Activated CD4-positive, alpha-beta T cell treated with anti-CD3 and anti-CD28 coated beads, Interleukin-2, amount 50 U/mL, for 16 hours (primary cell): ENCODE results near the gene CAMSAP2.

ENCODE experiments used
- DNase-seq: peaks from one replicate; pipeline ENCODE4 v3.0.0-alpha.2; 2020

CAMSAP2 gene

GRCh38 chr1:200738327-200738948 is at the start of gene CAMSAP2:
Gene CAMSAP2, plus strand, starts transcription at chr1:200738893. Its CDS starts 935 bp downstream, at chr1:200739828.
- peak; percentile 71 for DNase-seq

- DNase-seq: no peak
Measured at GRCh38 chr1:200692316-200692715, 46.4 kb upstream of the CAMSAP2 start.

DNA sequence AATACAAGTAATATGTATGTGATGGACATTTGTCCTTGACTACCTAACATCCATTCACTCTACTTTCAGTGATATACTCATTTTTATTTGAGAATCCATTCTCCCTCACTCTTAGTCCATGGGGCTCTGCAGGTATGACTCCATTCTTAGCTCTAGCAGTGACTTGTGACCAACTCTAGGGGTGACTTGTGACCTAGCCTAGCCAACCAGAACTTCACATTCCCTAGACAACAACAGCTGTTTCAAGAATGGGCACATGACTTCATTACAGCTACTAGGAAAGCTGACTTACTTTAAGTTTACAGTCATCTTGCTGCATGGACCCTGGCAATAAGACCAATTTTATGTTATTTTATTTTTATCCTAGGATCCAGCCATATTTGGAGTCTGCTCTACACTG is 45.4 kb upstream of the CAMSAP2 start:
- DNase-seq: no peak

DNA sequence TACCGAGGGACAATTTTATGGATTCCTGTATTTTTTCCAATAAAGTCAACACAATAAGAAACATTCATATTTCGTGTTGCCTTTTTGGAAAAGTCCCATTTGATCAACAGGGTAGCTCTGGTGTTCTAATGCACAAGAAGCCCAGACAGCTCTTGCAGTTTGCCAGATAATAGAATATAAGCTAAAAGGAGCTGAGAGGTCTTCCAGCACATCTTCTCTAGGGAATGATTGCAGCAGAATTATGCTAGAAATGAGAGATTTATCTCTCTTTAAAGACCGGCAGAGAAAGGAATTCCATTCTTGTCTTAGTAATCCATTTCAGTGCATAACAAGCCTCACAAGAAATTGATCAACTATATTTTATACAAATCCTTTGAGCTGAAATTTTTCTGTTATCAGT is 44.0 kb upstream of the CAMSAP2 start:
- DNase-seq: no peak

DNA sequence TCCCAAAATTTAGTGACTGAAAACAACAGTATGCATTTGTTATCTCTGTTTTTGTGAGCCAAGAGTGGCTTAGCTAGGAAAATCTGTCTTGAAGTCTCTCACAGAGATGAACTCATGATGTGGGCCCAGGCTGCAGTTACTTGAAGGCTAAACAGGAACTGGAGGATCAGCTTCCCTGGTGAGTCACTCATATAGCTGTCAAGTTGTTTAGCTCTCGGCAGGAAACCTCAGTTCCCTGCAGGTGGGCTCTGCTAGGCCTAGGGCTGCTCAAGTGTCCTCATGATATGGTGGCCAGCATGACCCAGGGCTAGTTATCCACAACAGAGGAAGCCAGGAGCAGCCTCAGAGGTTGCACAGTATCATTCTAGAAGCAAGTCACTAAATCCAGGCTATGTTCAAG is 38.8 kb upstream of the CAMSAP2 start:
- DNase-seq: no peak

- no peak for DNase-seq
Measured at GRCh38 chr1:200704986-200705500, 33.6 kb upstream of the CAMSAP2 start.

DNA sequence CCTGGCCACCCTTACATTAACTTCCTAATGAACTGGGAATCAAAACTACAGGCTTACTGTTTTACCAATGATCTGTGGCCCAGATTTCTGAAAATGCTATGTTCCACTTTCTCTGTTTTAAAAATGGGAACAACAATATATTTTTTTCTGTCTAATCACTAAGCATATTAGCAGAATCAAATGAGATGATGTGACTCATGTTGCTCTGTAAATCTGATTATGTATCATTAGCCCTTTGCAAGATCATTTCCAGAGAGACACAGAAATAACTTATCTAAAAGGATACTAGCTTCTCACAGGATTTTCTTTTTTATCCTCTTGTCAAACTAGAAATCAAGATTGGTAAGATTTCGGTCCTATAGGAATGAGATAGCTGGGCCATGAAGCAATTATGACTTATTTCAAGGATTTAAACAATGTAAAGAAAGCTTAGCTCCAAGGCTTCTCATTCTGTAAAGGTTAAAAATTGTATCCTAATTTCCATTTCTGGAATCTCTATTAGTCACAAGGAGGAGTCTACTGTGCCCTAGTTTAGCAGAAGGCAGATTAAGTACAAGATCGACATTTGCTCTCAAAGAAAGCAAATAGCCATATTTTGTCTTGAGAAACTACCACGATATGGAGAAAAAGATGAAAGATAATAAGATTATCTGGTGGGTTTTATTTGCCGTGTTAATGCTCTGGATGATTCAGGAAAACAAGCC is 32.4 kb upstream of the CAMSAP2 start:
- DNase-seq: no peak

GRCh38 chr1:200707116-200707515 is 31.6 kb upstream of the CAMSAP2 start:
- DNase-seq: no peak

GRCh38 chr1:200708161-200708560 is 30.5 kb upstream of the CAMSAP2 start:
- DNase-seq: no peak

DNA sequence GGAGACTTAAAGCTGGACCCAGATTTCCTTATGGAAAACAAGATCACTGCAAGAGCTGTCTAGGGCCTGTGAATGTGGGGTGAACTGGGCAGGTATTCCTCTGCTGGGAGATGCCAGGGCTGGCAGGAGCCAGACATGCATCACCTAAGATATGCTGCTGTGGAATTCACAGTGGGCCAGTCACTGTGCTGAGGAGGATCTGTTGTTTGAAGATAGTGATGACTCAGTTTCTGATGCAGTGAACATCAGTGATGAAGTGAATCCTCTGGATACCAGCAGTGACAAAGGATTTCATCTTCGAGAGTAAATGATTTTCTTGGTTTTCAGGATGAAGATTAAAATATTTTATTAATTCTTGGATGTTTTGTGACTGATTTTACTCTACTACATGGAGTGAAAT is 29.9 kb upstream of the CAMSAP2 start:
- DNase-seq: no peak

DNA sequence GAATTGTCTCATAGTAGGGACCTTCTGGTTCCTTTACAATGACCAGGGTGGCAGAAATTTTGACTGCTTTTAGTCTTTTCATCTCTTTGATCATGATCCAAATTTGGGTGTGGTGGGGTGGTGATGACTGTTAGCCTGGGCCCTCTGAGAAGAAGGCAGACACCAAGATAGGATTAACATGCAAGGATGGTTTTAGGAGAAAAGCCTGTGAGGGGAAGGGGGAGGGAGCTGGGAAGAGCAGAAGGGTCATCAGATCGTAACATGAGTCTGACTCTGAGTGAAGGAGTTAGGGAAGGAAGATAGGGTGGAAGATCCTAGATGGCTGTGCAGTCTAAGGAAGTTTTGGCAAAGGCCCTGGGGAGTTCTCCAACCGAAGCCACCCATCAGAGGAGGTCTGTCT is 28.5 kb upstream of the CAMSAP2 start:
- DNase-seq: no peak

DNA sequence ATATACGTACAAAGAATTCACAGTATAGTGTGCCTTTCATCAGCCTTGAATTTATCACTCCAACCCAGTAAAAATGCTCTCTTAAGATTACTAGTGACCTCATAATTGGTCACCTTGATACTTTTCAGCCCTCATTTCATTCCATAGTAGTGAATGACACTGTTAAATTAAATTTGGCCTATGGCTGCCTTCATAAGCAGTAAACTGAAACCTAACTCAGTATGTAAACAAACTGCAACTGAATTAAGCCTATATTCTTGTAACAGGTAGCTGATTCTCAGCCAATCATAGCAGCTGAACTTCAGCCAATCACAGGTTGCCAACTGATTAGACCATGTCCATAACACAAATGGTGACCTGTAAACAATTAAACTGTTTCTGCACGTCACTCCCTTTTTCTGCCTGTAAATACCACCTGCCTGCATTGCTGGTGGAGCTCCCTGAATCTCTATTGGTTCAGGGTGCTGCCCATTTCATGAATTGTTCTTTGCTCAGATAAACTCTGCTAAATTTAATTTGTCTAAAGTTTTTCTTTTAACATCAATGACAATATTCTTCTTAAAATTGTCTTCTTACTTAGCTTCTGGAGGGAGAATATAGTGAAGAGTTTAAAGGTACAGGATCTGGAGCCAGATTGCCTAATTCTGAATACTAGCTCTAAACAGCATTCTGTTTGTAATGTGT is 24.0 kb upstream of the CAMSAP2 start:
- DNase-seq: no peak

- no peak for DNase-seq
Measured at GRCh38 chr1:200720199-200720598, 18.5 kb upstream of the CAMSAP2 start.

- DNase-seq: no peak
Measured at GRCh38 chr1:200724064-200724463, 14.6 kb upstream of the CAMSAP2 start.

DNA sequence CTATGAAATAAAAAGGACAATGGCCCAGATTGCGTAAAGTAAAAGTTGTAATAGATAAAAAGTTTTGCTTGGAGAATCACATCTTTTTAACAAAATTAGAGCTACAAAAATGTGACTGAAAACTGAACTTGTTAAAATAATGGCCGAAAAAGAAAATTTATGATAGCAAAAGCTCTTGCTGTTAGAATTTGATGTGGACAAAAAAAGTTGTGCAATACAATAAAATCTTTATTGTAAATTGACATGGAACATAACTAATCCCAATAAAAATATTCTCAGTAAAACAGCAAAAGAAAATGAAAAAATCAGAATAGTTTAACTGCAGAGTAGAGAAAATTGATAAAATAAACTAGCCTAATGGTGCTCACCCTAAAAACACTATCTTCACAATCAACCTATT is 11.4 kb upstream of the CAMSAP2 start:
- no peak for DNase-seq

GRCh38 chr1:200729863-200730262 is 8.8 kb upstream of the CAMSAP2 start:
- DNase-seq: no peak

- no peak for DNase-seq
Measured at GRCh38 chr1:200731654-200732332, 6.9 kb upstream of the CAMSAP2 start.

DNA sequence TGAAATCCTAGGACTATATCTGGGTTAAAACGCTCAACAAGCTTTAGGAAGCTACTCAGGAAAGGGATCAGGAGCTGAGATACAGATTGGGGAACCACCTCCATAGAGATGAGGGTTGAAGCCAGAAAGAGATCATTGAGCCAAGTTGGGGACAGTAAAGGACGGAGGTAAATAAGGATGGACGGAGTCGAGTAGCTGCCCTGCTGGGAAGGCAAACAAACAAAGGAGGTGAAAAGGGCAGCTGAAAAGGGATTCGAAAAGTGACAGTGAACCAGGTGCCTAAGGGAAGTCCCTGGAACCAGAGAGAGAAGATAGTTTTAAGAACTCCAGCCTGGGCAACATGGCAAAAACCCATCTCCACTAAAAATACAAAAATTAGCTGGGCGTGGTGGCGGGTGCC is 6.3 kb upstream of the CAMSAP2 start:
- no peak for DNase-seq

GRCh38 chr1:200733907-200734306 is 4.8 kb upstream of the CAMSAP2 start:
- DNase-seq: peak; percentile 29

DNA sequence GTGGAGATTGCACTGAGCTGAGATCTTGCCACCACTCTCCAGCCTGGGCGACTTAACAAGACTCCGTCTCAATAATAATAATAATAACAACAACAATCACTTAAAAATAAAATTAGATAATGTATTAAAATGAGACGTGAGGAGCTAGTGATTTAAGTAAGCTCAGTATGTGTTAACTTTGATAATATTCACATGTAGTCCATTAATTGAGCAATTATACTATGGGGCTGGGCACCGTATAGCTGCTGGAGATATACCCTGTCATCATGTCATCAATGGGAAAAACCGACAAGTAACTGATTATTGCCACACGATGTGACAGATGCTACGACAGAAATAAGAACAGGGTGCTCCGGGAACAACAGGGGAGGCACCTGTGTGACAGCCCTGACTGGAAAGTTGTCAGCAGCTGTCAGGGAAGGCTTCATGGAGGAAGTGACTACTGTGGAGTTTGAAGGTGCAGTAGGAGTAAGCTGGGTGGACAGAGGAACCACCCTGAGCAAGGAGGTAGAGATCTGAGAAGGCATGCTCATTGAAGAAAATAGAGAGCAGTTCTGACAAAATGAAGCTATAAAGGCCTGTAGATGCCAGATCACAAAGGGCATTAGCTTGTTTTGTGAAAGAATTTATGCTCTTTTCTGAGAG is 924 bp upstream of the CAMSAP2 start:
- DNase-seq: no peak

- peak; percentile 31 for DNase-seq
Measured at GRCh38 chr1:200738949-200739651, 407 bp downstream of the CAMSAP2 start.
